Pancreas (tissue), 10 donors: Measurements from ENCODE around the gene ZNF888. TPM values are rescaled to one million over a fixed set of nuclear protein-coding genes. Genes with fewer than 3 reads are reported as not detected.
"Not testable (repeated sequence)": the region's sequence is repeated elsewhere in the genome, so short reads cannot be mapped to it uniquely, and the experiment has no call there.

Experiments used
- ATAC-seq, 4 donors: fragments of 200-7000 bp; cut with Tn5 transposase; one replicate each; pipeline versions ENCODE4 v1.8.0 to v1.9.1; 2020; ENCODE audit warnings: mild to moderate bottlenecking in 4 of 4, moderate library complexity in 4 of 4
- DNase-seq, 6 donors: peaks; one replicate each; pipeline ENCODE4 v3.0.0-alpha.2; 2020
- FAIRE-seq: peaks from 2 replicates; lab custom pipeline; 2012; peaks lifted over from hg19 to GRCh38; lab: Jason Lieb, UNC
- H3K27ac ChIP-seq, 4 donors: fragments of 200-600 bp; sonication (generic); 1 replicate in 3 of 4; 2 replicates in 1 of 4; pipeline versions ENCODE4 v1.5.0 to v1.8.0; 2020
- H3K27me3 ChIP-seq, 4 donors: fragments of 200-600 bp; one replicate each; pipeline ENCODE4 v1.8.0; 2021
- H3K36me3 ChIP-seq, 3 donors: fragments of 200-600 bp; sonication (generic) in 1 of 3; one replicate each; pipeline versions ENCODE4 v1.5.0 to v1.8.0; 2020 to 2021
- H3K4me1 ChIP-seq, 3 donors: fragments of 200-600 bp; one replicate each; pipeline ENCODE4 v1.8.0; 2021
- H3K4me3 ChIP-seq, 4 donors: fragments of 200-600 bp; sonication (generic) in 2 of 4; one replicate each; pipeline versions ENCODE4 v1.5.0 to v1.8.0; 2020 to 2021
- H3K9me3 ChIP-seq, 4 donors: fragments of 200-600 bp; one replicate each; pipeline ENCODE4 v1.8.0; 2021
- WGBS, 2 donors: extraction: QIAGEN DNeasy Blood & Tissue Kit; methylation state at CpG; one replicate each; pipeline ENCODE4 v1.1.7; 2013; 5-methylcytosine and 5-hydroxymethylcytosine counted together
- intact Hi-C, 3 donors: fragments of 100-400 bp; cut with DNase I; formaldehyde crosslinking; loops; one replicate each; pipeline versions ENCODE4 v1.11.1 to v1.14.2; 2022
- polyA plus RNA-seq, 2 donors: library from polyadenylated mRNA; stranded (reverse); fragments of 200-250 nt; gene quantifications; one replicate each; pipeline ENCODE4 v1.2.3, GENCODE V29; 2013
- total RNA-seq, 6 donors: library from RNA; stranded (reverse); fragmentation: NEBNext Ultra II Directional in 4 of 6; extraction: Animal tissue kit (Norgen Biotek cat#: 25700) in 4 of 6; gene quantifications; one replicate each; pipeline versions ENCODE4 v1.2.1 to v1.2.4, GENCODE V29; 2021 to 2023
- donor health status: healthy with polysubstance abuse.
- donor health status: DM: no; HTN: no; CAD: no; lungs with moderate emphysema.
- donor health status: DM: no; HTN: no; CAD: no.
- donor health status: control.
- donor health status: control.
- donor health status: Bipolar disorder and iron deficiency.
- donor health status: DM: yes; HTN: yes; CAD: no.
- donor health status: DM: no; HTN: no; CAD: no.
- donor health status: DM: no; HTN: no; CAD: no.
- donor health status: DM: yes; HTN: yes; CAD: no.

Gene ZNF888
- total and polyA plus RNA-seq, 8 donors, result 4.0 to 10.8 (median 5.4) TPM

GRCh38 chr19:52856540-52857377, 66.5 kb downstream of the ZNF888 start:
- WGBS, 2 donors, result 1 to 4% methylated on average over 24 of the region's 31 CpGs
- DNase-seq, H3K9me3 ChIP-seq, intact Hi-C loops, H3K4me1 ChIP-seq, FAIRE-seq, H3K36me3 ChIP-seq, H3K27me3 ChIP-seq: not testable (repeated sequence)
- peak; percentile 20 to 54 (median 49) for ATAC-seq
- H3K4me3 ChIP-seq, result peak overlapping the region; percentile 44 to 70 (median 60)
- peak overlapping the region in 3 of 4 donors; percentile 20 to 70 (median 26) for H3K27ac ChIP-seq

Other genes starting within 250 kb of the ZNF888 start
- 10 to 100 TPM in 1 of 6 donors, 1 to 10 TPM in 5; 5.7 to 15.2 (median 7.0) TPM for gene ZNF611, start 188.4 kb downstream of the ZNF888 start, total RNA-seq
- 1 to 10 TPM; 3.4 to 6.2 TPM for gene ZNF611, start 188.4 kb downstream of the ZNF888 start, polyA plus RNA-seq
- 10 to 100 TPM in 1 of 6 donors, 1 to 10 TPM in 5; 3.1 to 10.3 (median 5.1) TPM for gene ZNF600, start 136.6 kb downstream of the ZNF888 start, total RNA-seq
- 10 to 100 TPM; 11.0 to 17.4 TPM for gene ZNF600, start 136.6 kb downstream of the ZNF888 start, polyA plus RNA-seq
- gene ZNF28, start 101.8 kb downstream of the ZNF888 start, total RNA-seq, result 10 to 100 TPM in 1 of 6 donors, 1 to 10 TPM in 5; 4.9 to 13.5 (median 7.1) TPM
- 1 to 10 TPM; 2.3 to 2.8 TPM for gene ZNF28, start 101.8 kb downstream of the ZNF888 start, polyA plus RNA-seq
- gene ZNF468, start 65.8 kb downstream of the ZNF888 start, total RNA-seq, result 10 to 100 TPM in 2 of 6 donors, 1 to 10 TPM in 4; 7.0 to 14.7 (median 8.5) TPM
- 10 to 100 TPM in 1 of 2 donors, 1 to 10 TPM in 1; 6.5 to 10.0 TPM for gene ZNF468, start 65.8 kb downstream of the ZNF888 start, polyA plus RNA-seq
- gene ZNF320, start 25.8 kb downstream of the ZNF888 start, total RNA-seq, result 10 to 100 TPM in 1 of 6 donors, 1 to 10 TPM in 5; 2.8 to 21.3 (median 6.4) TPM
- 1 to 10 TPM; 3.6 to 7.3 TPM for gene ZNF320, start 25.8 kb downstream of the ZNF888 start, polyA plus RNA-seq
- 10 to 100 TPM in 1 of 6 donors, 1 to 10 TPM in 5; 3.6 to 12.1 (median 5.7) TPM for gene ZNF816, start 39.5 kb upstream of the ZNF888 start, total RNA-seq
- gene ZNF816, start 39.5 kb upstream of the ZNF888 start, polyA plus RNA-seq, result 1 to 10 TPM; 3.2 to 4.1 TPM
- not detected for gene ERVV-1, start 90.5 kb upstream of the ZNF888 start, total RNA-seq
- gene ERVV-1, start 90.5 kb upstream of the ZNF888 start, polyA plus RNA-seq, result not detected
- not detected for gene ERVV-2, start 121.3 kb upstream of the ZNF888 start, total RNA-seq
- gene ERVV-2, start 121.3 kb upstream of the ZNF888 start, polyA plus RNA-seq, result not detected
- 10 to 100 TPM in 4 of 6 donors, 1 to 10 TPM in 2; 6.4 to 18.7 (median 12.5) TPM for gene ZNF160, start 180.0 kb upstream of the ZNF888 start, total RNA-seq
- 10 to 100 TPM; 14.6 to 21.4 TPM for gene ZNF160, start 180.0 kb upstream of the ZNF888 start, polyA plus RNA-seq
- gene ZNF415, start 209.5 kb upstream of the ZNF888 start, total RNA-seq, result 1 to 10 TPM; 1.9 to 7.9 (median 4.5) TPM
- gene ZNF415, start 209.5 kb upstream of the ZNF888 start, polyA plus RNA-seq, result 1 to 10 TPM; 5.5 to 6.3 TPM
- gene ZNF347, start 235.6 kb upstream of the ZNF888 start, total RNA-seq, result 1 to 10 TPM; 4.0 to 8.6 (median 5.5) TPM
- 1 to 10 TPM; 2.8 to 2.9 TPM for gene ZNF347, start 235.6 kb upstream of the ZNF888 start, polyA plus RNA-seq